GM19468 (cell line): ENCODE results near the gene RGS6.
"Not testable (repeated sequence)": the region's sequence is repeated elsewhere in the genome, so short reads cannot be mapped to it uniquely, and the experiment has no call there.

Experiments
- ATAC-seq: cut with Tn5 transposase; IDR thresholded peaks from one replicate; pipeline ENCODE4 v1.9.1; 2021; ENCODE audit warnings: mild to moderate bottlenecking, moderate library complexity, moderate number of reproducible peaks; ENCODE audit not compliant: unreplicated experiment; ENCODE audit errors: extremely low read depth

The RGS6 gene

DNA sequence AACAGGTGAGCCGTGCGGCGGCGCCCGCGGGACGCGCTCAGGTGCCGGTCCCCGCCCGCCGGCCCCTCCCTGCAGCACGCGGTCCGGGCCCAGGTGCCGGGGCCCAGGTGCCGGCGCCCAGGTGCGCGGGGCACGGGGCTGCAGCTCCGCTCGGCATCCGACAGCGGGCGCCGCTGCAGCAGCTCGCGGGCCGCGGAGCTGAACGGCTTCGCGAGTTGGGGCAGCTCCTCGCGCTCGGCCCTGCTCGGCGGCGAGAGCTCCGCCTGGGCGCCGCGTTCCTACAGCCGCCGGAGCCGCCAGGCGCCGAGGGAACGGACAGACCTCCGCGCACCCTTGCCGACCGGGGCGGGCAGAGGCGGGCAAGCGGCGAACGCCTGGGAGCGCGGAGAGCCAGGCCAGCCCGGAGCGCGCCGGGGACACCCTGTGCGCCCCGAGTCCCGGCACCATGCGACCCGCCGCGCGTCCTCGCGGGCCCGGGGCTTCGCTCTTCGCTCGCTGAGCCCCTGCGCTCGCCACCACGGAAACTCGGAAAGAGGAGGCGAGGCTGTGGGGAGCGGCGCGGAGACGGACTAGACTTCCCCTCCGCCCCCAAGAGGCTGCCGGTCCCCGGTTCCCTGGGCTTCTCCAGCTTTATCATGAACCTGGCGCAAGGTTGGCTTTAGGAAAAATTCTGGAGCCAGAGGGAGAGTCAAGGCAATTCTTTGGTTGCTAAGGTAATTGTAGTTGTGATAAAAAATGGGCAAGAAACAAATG, at the start of gene RGS6:
RGS6 (plus strand) TSS at position 201 of the 753 bp plus-strand sequence.
- no peak for ATAC-seq

- no peak for ATAC-seq
Observed at GRCh38 chr14:71883094-71883493, 49.1 kb upstream of the RGS6 start.

GRCh38 chr14:71885301-71885700, 46.9 kb upstream of the RGS6 start:
- no peak for ATAC-seq

DNA sequence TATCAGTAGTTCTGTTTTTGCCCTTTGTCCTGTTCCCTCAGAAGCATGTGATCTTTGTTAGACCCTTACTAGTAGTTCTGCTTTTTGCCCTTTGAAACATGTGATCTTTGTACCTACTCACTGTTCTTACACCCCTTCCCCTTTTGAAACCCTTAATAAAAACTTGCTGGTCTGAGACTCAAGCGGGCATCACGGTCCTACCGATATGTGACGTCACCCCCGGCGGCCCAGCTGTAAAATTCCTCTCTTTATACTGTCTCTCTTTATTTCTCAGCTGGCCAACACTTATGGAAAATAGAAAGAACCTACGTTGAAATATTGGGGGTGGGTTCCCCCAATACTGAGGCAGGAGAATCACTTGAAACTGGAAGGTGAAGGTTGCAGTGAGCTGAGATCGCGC, 44.4 kb upstream of the RGS6 start:
- ATAC-seq, result not testable (repeated sequence)

- ATAC-seq, result no peak
Observed at GRCh38 chr14:71890541-71890940, 41.7 kb upstream of the RGS6 start.

GRCh38 chr14:71891185-71891584, 41.0 kb upstream of the RGS6 start:
- no peak for ATAC-seq

- ATAC-seq, result no peak
Observed at GRCh38 chr14:71891970-71892369, 40.3 kb upstream of the RGS6 start.

GRCh38 chr14:71905031-71905430, 27.2 kb upstream of the RGS6 start:
- no peak for ATAC-seq

GRCh38 chr14:71905860-71906259, 26.4 kb upstream of the RGS6 start:
- ATAC-seq, result no peak

DNA sequence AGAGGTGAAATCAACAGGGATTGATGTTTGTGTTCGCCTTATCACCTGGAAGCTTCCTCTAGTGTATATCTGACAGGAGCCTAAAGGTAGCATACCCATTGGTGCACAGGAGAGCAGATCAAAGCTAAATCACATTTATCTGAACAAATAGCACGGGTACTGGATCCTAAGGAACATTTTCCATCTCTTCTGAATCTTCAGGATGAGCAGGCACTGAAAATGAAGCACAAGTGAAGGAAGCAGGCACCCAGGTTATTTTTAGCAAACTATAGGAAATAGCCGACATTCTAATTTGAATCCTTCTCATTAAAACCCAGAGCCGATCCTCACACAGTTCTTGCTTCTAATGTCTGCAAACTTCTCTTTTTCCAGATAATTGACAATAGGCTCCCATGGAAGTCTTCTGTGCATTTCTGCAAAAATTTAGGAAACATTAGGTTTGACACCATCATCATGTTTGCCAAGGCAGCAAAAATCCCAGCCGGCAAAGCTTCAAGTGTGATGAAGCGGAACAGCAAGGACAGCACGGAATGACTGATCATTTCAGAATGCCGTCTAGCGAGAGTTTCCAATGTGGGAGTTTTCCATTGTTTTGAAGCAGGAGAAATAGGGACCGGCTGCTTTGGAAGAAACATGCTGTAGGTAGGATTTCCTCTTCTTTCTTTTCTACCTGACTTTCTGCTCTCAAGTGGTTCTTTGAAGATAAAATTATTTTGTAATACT, 24.3 kb upstream of the RGS6 start:
- ATAC-seq, result no peak

DNA sequence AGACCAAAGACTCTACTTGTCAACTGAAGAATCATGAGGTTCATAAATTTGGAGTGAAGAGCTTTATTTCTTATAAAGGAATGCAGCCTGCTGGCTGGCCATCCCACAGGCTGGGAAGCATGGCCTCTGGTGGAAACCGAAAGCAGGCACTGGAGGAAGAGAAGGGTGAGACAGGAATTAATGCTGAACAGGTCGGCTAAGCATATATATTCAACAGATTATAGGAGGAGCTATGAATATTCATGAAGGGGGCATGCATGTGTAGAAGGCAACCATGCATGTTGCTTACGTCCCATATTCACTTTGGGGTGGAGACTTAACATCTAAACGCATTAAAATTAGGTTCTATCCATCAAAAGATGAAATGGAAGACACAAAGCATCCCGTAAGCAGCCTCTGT, 20.6 kb upstream of the RGS6 start:
- no peak for ATAC-seq

GRCh38 chr14:71913342-71913741, 18.9 kb upstream of the RGS6 start:
- no peak for ATAC-seq

DNA sequence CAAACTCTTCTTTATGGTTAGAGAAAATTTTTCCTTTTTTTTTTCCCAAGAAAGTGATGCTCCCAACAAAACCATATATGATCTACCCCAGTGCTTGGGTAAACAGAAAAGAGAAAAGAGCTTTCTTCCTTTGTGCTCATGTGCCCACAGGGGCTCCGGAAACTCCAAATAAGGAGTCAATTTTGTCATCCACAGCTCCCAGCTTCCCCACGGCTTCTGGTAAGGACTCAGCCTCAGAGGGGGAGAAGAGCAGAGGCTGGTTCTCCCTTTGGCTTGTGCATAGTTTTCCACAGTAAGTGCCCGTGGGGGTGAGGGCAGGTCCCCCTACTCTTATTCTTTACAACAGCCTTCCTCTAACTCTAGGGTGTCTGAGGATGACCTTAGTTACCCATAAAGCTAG, 13.3 kb upstream of the RGS6 start:
- no peak for ATAC-seq

- ATAC-seq, result no peak
Observed at GRCh38 chr14:71923513-71923912, 8.7 kb upstream of the RGS6 start.

DNA sequence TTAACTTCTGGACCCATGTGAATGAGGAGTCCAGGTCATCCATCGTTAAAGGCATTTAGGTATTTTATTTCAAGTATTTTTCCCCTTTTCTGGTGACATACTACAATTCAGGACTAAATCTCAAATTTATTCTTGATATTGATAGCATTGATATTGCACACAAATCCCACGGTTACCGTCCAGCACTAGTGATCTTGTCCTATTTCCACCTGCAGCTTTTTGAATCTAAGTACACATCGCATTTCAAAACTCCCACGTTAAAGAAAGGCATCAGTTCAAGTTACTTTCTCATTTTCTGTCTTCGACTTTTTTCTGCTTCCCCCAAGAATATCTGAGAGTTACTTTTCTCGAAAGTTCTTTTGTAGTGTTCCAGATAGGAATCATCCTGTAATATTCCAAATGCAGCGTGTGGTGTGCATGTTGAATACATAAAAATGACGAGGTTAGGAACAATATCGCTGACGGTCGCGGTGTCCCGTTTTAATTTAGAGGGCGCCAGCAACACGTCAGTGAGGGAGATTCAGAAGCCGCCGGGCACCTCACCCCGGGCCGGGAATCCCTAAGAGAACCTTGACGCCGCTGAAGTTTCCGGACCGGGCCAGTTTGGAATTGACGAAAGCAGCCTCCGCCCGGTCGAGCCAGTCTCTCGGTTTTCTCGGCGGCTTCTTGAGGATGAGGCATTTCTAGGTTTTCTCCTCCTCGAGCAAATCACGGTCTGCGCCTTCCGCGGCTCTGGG, 569 bp upstream of the RGS6 start:
- no peak for ATAC-seq

GRCh38 chr14:71933001-71933587, 865 bp downstream of the RGS6 start:
- no peak for ATAC-seq

DNA sequence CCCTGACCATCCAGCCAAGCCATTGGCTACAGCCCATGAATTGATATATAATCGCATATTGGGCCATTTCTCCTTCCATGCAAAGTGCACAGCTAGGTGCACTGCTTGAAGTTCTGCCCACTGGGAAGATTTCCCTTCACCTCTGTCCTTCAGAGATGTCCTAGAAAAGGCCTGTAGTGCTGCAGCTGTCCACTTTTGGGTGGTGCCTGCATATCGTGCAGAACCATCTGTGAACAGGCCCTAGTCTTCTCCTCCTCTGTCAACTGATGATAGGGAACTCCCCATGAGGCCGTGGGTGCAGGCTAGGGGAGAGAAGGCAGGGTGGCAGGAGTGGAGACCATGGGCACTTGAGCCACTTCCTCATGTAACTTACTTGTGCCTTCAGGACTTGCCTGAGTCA, 6.0 kb downstream of the RGS6 start:
- not testable (repeated sequence) for ATAC-seq

DNA sequence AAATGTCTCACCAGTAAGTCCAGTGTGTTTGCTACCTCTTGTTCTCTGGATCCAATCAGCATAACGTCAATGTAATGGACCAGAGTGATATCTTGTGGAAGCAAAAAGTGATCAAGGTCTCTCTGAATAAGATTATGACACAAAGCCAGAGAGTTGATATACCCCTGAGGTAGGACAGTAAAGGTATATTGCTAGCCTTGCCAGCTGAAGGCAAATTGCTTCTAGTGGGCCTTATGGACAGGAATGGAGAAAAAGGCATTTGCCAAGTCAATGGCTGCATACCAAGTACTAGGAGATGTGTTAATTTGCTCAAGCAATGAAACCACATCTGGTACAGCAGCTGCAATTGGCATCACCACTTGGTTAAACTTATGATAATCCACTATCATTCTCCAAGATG, 7.1 kb downstream of the RGS6 start:
- ATAC-seq, result not testable (repeated sequence)

DNA sequence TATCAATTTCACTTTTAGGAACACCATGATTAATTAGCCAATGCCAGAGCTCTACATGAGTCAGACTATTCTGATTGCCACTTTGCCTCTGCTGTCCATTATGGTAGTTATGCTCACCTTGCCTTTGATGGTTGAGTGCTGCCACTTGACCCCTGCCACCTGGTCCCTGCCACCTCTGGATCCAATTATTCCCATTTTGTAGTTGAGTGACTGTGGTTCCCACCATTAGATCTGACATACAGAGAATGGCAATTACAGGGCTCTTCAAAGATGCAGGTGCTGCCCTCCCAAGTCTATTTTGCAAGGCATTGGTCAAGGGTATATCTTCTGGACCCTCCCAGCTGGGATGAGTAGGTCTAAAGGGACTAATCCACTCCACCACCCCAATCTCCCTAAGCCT, 8.3 kb downstream of the RGS6 start:
- not testable (repeated sequence) for ATAC-seq

GRCh38 chr14:71941616-71942015, 9.4 kb downstream of the RGS6 start:
- ATAC-seq, result not testable (repeated sequence)
